ENCODE results near the gene PLCL1.

The PLCL1 gene

GRCh38 chr2:198137733-198138132 lies 333.3 kb downstream of the PLCL1 start:
- DNase-seq (ENCODE audit: low read depth) = no peak
- TF ChIP-seq CTCF (IDR thresholded peaks at IDR 0.05; ENCODE audit: control insufficient read depth, insufficient read depth, low read depth, low read length, missing control alignments) = no peak
- no peak overlapping the region for H3K4me3 ChIP-seq (ENCODE audit: control insufficient read depth, low read depth, low read length)

- DNase-seq (ENCODE audit: low read depth) = no peak
- TF ChIP-seq CTCF (IDR thresholded peaks at IDR 0.05; ENCODE audit: control insufficient read depth, insufficient read depth, low read depth, low read length, missing control alignments) = no peak
- no peak overlapping the region for H3K4me3 ChIP-seq (ENCODE audit: control insufficient read depth, low read depth, low read length)
Measured at GRCh38 chr2:198141726-198142125, 337.3 kb downstream of the PLCL1 start.

- no peak for TF ChIP-seq CTCF (IDR thresholded peaks at IDR 0.05; ENCODE audit: control insufficient read depth, insufficient read depth, low read depth, low read length, missing control alignments)
- no peak for DNase-seq (ENCODE audit: low read depth)
- no peak overlapping the region for H3K4me3 ChIP-seq (ENCODE audit: control insufficient read depth, low read depth, low read length)
Measured at GRCh38 chr2:198143156-198143555, 338.8 kb downstream of the PLCL1 start.

GRCh38 chr2:198143793-198144192 lies 339.4 kb downstream of the PLCL1 start:
- no peak overlapping the region for H3K4me3 ChIP-seq (ENCODE audit: control insufficient read depth, low read depth, low read length)
- no peak for TF ChIP-seq CTCF (IDR thresholded peaks at IDR 0.05; ENCODE audit: control insufficient read depth, insufficient read depth, low read depth, low read length, missing control alignments)
- DNase-seq (ENCODE audit: low read depth) = no peak

- DNase-seq (ENCODE audit: low read depth) = no peak
Measured at GRCh38 chr2:198144660-198145059, 340.3 kb downstream of the PLCL1 start.

GRCh38 chr2:198146346-198146940 lies 342.1 kb downstream of the PLCL1 start:
- no peak for DNase-seq (ENCODE audit: low read depth)
- no peak for TF ChIP-seq CTCF (IDR thresholded peaks at IDR 0.05; ENCODE audit: control insufficient read depth, insufficient read depth, low read depth, low read length, missing control alignments)
- no peak overlapping the region for H3K4me3 ChIP-seq (ENCODE audit: control insufficient read depth, low read depth, low read length)

More at GRCh38 chr2:198144660-198145059, 340.3 kb downstream of the PLCL1 start:
- no peak for TF ChIP-seq CTCF (IDR thresholded peaks at IDR 0.05; ENCODE audit: control insufficient read depth, insufficient read depth, low read depth, low read length, missing control alignments)
- no peak overlapping the region for H3K4me3 ChIP-seq (ENCODE audit: control insufficient read depth, low read depth, low read length)

GRCh38 chr2:198157314-198157713 lies 352.9 kb downstream of the PLCL1 start:
- TF ChIP-seq CTCF (IDR thresholded peaks at IDR 0.05; ENCODE audit: control insufficient read depth, insufficient read depth, low read depth, low read length, missing control alignments) = no peak
- no peak for DNase-seq (ENCODE audit: low read depth)
- no peak overlapping the region for H3K4me3 ChIP-seq (ENCODE audit: control insufficient read depth, low read depth, low read length)

All from AG09309 (cell line).